GM12801 (cell line): ENCODE results near the gene TMEM150B.

Experiments
- TF ChIP-seq, protein P1 (sequence below): IDR thresholded peaks from one replicate; pipeline ENCODE4 v1.5.1; 2011; ENCODE audit warnings: control low read depth; ENCODE audit not compliant: insufficient read length; ENCODE audit errors: extremely low read depth

TMEM150B gene

DNA sequence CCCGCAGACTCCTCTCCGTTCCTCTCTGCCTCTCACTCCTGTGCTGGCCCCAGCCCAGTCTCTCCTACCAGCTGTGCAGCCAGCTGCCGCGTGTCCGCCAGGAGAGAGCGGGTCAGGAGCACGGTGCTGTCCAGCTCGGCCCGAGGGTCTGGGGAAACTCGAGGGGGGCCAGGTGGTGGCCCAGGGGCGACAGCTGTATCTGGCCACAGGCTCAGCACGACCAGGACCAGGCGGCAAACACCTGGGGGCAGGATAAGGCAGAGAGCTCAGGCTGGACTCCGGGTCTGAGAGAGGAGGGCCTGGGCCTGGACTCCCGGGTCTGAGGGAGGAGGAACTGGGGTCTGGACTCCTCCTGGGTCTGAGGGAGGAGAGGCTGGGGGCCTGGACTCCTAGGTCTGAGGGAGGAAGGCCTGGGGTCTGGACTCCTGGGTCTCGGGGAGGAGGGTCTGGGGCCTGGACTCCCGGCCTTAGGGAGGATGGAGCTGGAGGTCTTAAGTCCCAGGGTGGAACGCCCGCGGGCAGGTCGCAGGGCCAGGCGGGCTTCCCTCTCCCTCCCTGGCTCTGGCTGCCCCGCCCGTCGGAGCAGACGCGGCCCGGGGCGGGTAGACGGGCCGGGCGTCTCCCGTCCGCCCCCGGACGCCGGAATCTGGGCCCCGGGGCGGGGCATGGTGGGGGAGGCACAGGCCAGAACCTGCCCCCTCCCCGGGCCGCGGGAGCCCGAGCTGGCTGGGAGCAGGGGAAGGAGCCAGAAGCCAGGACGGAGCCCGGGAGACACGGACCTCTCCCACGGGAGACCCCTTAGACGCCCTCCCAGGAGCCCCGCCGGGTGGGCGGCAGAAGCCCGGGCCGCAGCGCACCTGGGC is 43.8 kb upstream of the TMEM150B start:
- TF ChIP-seq, protein P1, sequence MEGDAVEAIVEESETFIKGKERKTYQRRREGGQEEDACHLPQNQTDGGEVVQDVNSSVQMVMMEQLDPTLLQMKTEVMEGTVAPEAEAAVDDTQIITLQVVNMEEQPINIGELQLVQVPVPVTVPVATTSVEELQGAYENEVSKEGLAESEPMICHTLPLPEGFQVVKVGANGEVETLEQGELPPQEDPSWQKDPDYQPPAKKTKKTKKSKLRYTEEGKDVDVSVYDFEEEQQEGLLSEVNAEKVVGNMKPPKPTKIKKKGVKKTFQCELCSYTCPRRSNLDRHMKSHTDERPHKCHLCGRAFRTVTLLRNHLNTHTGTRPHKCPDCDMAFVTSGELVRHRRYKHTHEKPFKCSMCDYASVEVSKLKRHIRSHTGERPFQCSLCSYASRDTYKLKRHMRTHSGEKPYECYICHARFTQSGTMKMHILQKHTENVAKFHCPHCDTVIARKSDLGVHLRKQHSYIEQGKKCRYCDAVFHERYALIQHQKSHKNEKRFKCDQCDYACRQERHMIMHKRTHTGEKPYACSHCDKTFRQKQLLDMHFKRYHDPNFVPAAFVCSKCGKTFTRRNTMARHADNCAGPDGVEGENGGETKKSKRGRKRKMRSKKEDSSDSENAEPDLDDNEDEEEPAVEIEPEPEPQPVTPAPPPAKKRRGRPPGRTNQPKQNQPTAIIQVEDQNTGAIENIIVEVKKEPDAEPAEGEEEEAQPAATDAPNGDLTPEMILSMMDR, result no peak

DNA sequence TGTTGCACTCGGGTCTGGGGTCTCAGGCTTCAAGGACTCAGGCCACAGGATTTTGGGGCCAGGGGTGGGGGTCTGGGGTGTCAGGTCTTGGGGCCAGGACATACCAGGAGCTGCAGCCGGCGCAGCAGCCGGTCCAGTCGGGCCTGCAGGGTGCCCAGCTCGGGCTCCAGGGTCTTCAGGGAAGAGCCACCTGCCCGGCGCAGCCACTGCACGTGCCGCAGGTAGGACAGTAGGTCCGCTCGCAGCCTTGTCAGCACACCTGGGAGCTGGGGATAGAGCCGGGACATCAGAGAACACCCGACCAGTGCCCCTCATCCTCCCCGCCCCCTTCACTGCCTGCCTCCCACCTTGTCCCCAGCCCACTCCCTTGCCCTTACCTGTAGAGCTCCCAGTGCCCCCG is 43.0 kb upstream of the TMEM150B start:
- TF ChIP-seq, protein P1, result no peak

DNA sequence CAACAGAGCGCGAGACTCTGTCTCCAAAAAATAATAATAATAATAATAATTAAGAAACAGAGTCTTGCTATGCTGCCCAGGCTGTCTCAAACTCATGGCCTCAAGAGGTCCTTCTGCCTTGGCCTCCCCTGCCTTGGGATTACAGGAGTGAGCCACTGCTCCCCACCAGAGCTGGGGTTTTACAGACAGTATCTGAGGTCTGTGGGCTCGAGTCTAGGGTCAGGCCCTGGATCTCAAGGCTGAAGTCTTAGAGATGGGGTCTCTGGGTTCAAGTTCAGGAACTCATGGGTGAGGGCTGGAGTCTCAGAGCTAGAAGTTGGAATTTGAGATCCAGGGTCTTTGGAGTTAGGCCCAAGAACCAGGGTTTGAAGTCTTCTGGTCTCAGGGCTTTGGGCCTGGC is 41.6 kb upstream of the TMEM150B start:
- TF ChIP-seq, protein P1, result no peak

DNA sequence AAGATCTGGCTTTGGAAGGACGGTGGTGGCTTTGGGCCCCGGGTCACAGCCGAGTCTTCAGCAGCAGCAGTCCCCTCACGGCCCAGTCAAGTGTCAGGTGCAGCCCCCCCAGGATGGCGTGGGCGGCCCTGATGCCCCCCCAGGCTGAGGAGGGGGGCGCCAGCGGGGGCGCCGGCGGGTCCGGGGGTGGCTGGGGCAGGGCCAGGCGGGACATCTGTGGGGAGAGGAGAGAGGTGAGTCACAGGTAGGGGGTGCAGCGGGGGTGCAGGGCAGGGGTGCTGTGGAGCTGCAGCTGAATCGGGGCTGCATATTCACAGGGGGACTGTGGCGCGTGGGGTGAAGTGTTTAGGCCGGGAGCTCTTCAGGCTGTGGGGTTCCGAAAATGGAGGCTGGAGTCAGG is 40.8 kb upstream of the TMEM150B start:
- TF ChIP-seq, protein P1, result no peak

DNA sequence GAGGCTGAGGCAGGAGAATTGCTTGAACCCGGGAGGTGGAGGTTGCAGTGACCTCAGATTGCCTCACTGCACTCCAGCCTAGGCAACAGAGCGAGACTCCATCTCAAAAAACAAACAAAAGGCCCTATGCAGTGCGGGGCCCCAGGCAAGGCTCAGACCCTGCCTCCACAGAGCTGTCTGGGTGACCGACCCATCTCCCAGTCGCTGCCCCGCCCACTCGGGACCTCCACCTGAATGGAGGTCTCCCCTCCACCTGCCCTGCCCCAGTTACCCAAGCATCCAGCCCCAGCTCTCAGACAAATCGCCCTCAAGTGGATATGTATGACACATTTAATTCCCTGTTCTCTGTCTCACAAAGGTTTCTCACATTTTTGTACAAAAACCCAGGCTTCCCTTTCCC is 40.1 kb upstream of the TMEM150B start:
- TF ChIP-seq, protein P1, result no peak

DNA sequence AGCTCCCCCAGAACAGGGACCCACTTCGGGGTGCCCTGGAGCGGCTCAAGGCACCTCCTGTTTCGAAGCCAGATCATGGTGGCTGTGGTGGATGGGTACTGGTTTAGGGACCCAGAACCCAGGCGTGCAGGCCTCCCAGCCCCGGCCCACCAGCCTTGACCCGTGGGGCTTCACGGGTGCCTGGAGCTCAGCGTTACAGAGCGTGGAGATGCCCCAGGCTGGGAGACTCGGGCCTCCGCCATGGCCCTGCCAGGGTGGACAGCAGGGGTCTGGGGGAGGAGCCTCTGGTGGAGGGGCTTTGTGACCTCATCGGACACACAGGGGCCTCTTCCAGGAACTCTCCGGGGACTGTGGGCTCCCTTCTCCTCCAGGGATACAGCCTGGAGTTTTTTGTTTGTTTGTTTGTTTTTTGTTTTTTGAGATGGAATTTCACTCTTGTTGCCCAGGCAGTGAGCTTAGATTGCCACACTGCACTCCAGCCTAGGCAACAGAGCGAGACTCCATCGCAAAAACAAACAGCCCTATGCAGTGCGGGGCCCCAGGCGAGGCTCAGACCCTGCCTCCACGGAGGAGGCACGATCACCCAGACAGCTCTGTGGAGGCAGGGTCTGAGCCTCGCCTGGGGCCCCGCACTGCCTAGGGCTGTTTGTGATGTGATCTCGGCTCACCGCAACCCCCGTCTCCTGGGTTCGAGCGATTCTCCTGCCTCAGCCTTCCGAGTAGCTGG is 38.0 kb upstream of the TMEM150B start, which contains the start of gene GARIN5B:
Gene GARIN5B (minus strand): TSS at position 271 of the 727 bp plus-strand sequence. CDS start 194 bp downstream, at position 77.
- TF ChIP-seq, protein P1, result no peak

DNA sequence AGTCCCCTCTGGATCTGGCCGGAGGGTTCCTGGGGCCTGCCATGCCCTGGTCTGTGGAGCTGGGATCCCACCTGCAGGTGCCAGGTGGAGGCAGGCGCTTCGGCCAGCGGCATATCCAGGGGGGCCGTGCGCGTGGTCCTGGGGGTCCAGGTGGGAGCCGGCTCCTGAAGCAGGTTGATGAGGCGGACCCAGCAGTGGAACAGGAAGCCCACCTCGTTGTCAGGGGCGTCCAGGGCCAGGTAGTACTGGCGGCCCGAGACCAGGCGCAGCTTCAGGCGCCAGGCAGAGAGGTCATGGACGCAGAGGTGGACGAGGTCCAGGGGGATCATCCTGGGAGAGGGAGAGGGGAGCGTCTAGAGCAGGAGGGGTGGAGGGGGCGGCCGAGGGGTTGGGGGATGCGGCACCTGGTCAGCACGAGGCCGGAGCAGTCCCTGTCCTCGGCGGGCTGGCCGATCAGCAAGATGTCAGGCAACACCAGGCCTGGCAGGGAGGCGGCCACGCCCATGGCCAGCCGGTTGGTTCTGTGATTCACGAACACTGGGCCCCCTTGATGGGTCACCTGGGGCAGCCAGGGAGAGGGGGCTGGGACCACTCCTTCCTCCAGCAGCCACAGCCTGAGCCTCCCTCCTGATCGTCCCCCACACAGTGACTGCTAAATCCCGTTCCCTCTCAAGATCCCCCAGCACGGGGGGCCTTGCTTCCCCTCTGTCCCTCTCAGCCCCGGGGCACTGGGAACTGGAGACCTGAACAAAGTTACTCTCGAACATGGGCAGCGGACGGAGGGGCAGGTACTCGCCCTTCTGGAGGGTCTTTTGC is 37.2 kb upstream of the TMEM150B start:
- TF ChIP-seq, protein P1, result no peak
